ENCODE results near the gene SPATA17.
"Not testable (repeated sequence)": the region's sequence is repeated elsewhere in the genome, so short reads cannot be mapped to it uniquely, and the experiment has no call there.

The SPATA17 gene

DNA sequence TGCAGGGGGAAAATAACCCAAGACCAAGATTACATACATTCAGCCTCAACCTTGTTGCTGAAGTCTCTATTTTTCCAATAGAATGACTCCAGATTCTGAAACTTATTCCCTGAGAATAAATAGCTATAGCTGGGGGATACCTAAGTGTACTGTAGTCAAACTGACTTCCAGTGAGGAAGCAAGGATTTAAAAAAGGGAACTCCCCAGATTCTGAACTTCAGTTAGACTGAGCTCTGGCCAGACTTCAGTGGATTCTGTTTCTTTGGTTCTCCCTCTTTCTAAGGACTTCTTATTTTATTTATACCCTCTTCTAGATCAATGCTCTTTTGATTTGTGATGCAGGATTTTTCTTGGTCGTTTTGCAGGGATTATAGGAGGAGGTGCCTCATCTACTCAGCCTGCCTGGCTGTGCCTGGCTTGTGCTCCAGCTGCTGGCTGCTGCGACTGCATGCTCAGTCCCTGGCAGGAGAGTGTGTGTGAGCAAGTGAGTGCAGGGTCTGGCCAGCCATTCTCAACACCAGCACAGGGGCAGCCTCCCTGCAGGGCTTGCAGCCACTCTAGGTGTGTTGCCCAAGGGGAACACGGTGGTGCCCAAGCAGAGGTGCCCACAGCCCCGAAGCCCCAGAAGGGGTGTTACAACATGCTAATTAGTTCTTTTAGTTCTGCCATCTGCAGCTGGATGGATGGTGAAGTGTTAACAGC, 43.0 kb downstream of the SPATA17 start:
- no peak for DNase-seq (ENCODE audit: low spot score)

GRCh38 chr1:217681806-217682205, 50.7 kb downstream of the SPATA17 start:
- no peak for DNase-seq (ENCODE audit: low spot score)

DNA sequence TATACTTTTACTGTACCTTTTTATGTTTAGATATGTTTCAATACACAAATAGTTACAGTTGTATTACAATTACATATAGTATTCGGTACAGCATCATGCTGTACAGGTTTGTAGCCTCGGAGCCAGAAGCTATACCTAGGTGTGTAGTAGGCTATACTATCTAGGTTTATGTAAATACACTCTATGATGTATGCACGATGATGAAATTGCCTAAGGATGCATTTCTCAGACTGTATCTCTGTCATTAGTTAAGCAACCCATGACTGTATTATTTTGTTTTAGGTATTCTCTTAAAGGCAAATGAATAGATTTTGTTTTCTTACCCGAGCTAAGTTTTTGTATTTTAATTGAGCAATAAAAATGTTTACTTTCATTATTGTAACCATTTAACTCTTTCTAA, 56.4 kb downstream of the SPATA17 start:
- DNase-seq (ENCODE audit: low spot score) = no peak

DNA sequence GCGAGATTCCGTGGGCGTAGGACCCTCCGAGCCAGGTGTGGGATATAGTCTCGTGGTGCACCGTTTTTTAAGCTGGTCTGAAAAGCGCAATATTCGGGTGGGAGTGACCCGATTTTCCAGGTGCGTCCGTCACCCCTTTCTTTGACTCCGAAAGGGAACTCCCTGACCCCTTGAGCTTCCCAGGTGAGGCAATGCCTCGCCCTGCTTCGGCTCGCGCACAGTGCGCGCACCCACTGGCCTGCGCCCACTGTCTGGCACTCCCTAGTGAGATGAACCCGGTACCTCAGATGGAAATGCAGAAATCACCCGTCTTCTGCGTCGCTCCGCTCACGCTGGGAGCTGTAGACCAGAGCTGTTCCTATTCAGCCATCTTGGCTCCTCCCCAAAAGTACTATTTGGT, 65.0 kb downstream of the SPATA17 start:
- not testable (repeated sequence) for DNase-seq (ENCODE audit: low spot score)

DNA sequence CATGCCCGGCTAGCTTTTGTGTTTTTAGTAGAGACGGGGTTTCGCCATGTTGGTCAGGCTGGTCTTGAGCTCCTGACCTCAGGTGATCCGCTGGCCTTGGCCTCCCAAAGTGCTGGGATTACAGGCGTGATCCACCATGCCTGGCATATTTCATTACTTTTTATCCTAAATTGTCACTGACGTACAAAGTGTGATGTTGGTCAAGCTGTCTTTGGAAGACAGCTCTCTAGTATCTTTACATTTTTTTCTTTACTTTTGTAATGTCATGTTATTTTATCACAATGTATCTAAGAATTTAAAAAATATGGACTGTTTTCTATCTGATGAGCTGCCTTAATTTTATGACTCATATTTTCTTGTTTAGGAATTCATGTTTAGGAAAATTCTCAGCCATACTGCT, 72.2 kb downstream of the SPATA17 start:
- no peak for DNase-seq (ENCODE audit: low spot score)

- DNase-seq (ENCODE audit: low spot score) = no peak
Observed at GRCh38 chr1:217712925-217713597, 81.9 kb downstream of the SPATA17 start.

DNA sequence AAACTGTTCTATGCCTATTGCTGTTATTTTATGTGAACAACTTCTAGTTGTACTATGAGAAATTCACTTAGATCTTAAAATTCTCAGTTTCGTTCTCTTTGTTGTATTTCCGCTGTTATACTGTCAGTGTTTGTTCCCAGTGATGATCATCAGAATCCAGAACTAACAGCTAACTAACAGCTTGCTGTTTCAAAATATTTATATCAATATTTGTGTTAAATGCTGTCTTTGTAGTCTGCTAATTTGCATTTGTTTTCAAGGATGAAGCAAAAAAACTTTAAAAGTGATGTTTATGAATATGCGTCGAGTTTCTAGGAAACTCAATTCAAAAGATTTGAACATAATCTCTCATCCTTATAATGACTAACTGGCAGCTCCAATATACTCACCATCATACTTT, 84.5 kb downstream of the SPATA17 start:
- DNase-seq (ENCODE audit: low spot score) = no peak

- DNase-seq (ENCODE audit: low spot score) = no peak
Observed at GRCh38 chr1:217717959-217718358, 86.8 kb downstream of the SPATA17 start.

DNA sequence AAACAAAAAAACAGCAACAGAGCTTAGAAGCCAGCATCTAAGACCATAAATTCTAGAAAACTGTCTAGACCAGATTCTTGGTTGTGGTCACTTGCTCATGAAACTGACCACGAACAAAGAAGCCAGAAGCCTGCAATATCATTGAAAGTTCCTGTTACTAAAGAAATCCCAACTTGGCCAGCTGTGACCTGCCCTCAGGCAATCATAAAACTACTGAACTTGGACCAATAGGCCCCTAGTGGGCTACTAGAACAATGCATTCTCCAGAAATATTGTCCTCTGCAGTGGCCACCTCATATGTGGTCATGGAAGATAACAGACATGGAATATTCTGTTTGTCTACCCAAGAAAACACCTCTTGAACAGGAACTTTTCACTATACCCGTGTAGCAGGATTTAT, 87.7 kb downstream of the SPATA17 start:
- peak; percentile 6 for DNase-seq (ENCODE audit: low spot score)

DNA sequence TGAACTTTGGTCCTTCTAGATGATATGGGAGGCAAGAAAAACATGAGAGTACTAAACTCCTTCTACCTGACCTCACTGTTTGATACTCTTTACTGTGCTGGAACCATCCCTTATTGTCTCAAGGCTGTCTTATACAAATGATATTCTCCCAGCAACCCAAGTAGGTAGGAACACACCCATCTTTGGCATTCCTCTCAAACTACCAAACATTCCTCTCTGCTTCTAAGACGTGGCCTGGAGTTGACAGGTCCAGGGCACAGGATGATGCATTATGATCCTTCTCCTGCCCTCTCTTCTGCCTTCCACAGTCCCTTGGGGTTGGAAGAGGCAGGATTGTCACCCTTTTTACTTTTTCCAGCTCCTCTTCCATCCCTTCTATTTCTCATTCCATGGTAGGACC, 90.5 kb downstream of the SPATA17 start:
- no peak for DNase-seq (ENCODE audit: low spot score)

GRCh38 chr1:217734973-217735372, 103.8 kb downstream of the SPATA17 start:
- DNase-seq (ENCODE audit: low spot score) = no peak

- DNase-seq (ENCODE audit: low spot score) = peak; percentile 47
Observed at GRCh38 chr1:217747156-217747769, 116.1 kb downstream of the SPATA17 start.

- no peak for DNase-seq (ENCODE audit: low spot score)
Observed at GRCh38 chr1:217769768-217770167, 138.6 kb downstream of the SPATA17 start.

- DNase-seq (ENCODE audit: low spot score) = no peak
Observed at GRCh38 chr1:217770918-217771317, 139.8 kb downstream of the SPATA17 start.

- no peak for DNase-seq (ENCODE audit: low spot score)
Observed at GRCh38 chr1:217776693-217777092, 145.5 kb downstream of the SPATA17 start.

DNA sequence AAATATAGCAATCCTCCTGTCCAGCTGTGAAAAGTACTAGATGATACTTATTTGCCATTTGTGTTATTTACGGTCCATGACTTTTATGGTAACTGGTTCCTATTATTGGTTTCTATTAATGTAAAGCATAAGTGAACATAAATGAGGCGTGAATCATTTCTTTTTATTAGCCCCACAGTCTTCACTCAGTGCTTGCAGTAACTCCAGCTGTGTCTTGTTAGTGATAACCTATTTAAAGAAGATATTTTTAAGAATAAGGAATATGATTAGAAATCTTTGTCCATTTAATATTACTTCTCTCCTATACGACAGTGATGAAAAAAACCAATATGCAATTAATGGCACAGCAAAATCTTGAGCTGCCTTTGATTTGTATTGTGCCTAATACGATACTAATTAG, 149.9 kb downstream of the SPATA17 start:
- no peak for DNase-seq (ENCODE audit: low spot score)

GRCh38 chr1:217791091-217791490, 159.9 kb downstream of the SPATA17 start:
- DNase-seq (ENCODE audit: low spot score) = no peak

GRCh38 chr1:217805792-217806191, 174.6 kb downstream of the SPATA17 start:
- no peak for DNase-seq (ENCODE audit: low spot score)

DNA sequence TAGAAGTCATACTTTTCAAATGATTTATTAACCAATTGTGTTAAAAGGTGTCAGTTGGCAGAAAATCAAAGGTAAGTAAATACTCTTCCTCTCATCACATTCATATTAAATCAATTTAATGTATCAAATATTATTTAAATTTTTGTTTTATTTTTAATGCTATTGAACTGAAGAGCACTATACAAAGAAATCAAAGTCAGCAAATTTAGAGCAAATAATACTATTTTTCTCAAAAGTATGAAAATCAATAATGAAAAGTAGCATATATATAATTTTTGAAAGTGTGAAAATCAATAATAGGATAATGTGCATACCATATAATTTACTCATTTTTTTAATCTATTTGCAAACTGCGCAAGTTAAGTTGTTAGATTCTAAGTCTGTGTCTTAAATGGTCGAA, 181.0 kb downstream of the SPATA17 start:
- DNase-seq (ENCODE audit: low spot score) = no peak

- no peak for DNase-seq (ENCODE audit: low spot score)
Observed at GRCh38 chr1:217813031-217813430, 181.9 kb downstream of the SPATA17 start.

GRCh38 chr1:217837691-217838090, 206.5 kb downstream of the SPATA17 start:
- DNase-seq (ENCODE audit: low spot score) = no peak

DNA sequence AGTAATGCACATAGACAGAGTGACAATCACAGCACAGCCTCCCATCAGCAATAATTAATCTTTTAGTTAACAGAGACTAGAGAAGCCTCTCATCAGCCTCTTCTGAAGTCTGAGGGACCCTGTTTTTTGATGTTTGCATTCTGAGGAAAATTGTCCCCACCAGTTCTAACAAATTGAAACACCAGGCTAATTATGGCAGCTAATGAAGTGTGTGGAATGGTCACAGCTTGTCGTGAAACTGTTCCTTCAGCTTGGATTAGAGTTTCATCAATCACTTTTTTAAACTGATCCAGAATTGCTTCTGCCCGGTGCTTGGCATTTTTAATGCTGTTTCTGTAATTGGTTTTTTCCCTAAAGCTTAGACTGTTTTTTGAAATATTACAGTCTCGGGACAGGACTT, 208.0 kb downstream of the SPATA17 start:
- DNase-seq (ENCODE audit: low spot score) = no peak

DNA sequence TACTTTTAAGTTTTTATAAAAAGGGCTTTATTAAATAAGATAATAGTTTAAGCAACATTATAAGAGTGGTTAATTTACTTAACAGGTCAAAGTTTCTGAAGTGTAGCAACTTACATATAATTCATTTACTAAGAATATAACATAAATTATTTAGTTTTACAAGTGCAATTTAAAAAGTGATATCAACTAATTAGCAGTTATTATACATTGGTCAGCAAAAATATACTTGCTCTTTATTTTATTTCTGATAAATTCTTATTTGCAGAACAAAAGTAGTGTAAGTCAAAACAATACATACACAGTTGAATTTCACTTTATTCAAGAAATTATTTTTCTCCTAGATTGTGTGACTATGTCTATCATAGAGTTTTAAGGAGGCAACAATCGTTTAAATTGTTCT, 215.6 kb downstream of the SPATA17 start:
- no peak for DNase-seq (ENCODE audit: low spot score)

GRCh38 chr1:217847643-217848042, 216.5 kb downstream of the SPATA17 start:
- DNase-seq (ENCODE audit: low spot score) = no peak
